Hepatocyte (in vitro differentiated cells): ENCODE results near the gene MEP1B.

ENCODE experiments used
- EZH2 ChIP-seq: fragments of 200-600 bp; sonication (generic); IDR thresholded peaks from 2 replicates; pipeline ENCODE4 v1.6.1; 2016; ENCODE audit warnings: antibody characterized with exemption, mild to moderate bottlenecking, borderline replicate concordance
- EZH2phosphoT487 ChIP-seq: fragments of 200-600 bp; sonication (generic); IDR thresholded peaks from one replicate; pipeline ENCODE4 v1.6.1; 2018; ENCODE audit warnings: antibody characterized with exemption, mild to moderate bottlenecking, low read depth, moderate library complexity; ENCODE audit not compliant: unreplicated experiment, severe bottlenecking
- TF ChIP-seq, protein P1 (sequence below): fragments of 200-600 bp; sonication (generic); IDR thresholded peaks from 2 replicates; pipeline ENCODE4 v1.5.1; 2016; ENCODE audit warnings: antibody characterized with exemption, mild to moderate bottlenecking; ENCODE audit not compliant: poor library complexity

GRCh38 chr18:32152705-32153448, 37.0 kb upstream of the MEP1B start:
- TF ChIP-seq, protein P1, sequence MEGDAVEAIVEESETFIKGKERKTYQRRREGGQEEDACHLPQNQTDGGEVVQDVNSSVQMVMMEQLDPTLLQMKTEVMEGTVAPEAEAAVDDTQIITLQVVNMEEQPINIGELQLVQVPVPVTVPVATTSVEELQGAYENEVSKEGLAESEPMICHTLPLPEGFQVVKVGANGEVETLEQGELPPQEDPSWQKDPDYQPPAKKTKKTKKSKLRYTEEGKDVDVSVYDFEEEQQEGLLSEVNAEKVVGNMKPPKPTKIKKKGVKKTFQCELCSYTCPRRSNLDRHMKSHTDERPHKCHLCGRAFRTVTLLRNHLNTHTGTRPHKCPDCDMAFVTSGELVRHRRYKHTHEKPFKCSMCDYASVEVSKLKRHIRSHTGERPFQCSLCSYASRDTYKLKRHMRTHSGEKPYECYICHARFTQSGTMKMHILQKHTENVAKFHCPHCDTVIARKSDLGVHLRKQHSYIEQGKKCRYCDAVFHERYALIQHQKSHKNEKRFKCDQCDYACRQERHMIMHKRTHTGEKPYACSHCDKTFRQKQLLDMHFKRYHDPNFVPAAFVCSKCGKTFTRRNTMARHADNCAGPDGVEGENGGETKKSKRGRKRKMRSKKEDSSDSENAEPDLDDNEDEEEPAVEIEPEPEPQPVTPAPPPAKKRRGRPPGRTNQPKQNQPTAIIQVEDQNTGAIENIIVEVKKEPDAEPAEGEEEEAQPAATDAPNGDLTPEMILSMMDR = no peak
- no peak for TF ChIP-seq EZH2
- TF ChIP-seq EZH2phosphoT487 = no peak
